Activated CD8-positive, alpha-beta T cell treated with anti-CD3 and anti-CD28 coated beads, Interleukin-2, amount 10 ng/mL, durations not matched to agents 7 days and 5 days (primary cell): ENCODE results near the gene MDK. TPM values are rescaled to one million over a fixed set of nuclear protein-coding genes. Genes with fewer than 3 reads are reported as not detected.

Experiments used
- microRNA-seq: library from miRNA; unstranded; fragments of <30 nt; microRNA quantifications from one replicate; pipeline ENCODE4 v1.2.0, GENCODE V29; 2022
- total RNA-seq, 2 experiments: library from RNA; stranded (reverse); gene quantifications; one replicate each; pipeline ENCODE4 v1.2.3, GENCODE V29; 2021

Gene MDK
- total RNA-seq, 2 experiments from 2014 or later = 6.9 to 7.4 TPM

Small RNAs within 50 kb of the gene (microRNA-seq; reads per million reads assigned to microRNA genes)
- 1.7 reads per million for gene MIR4688

Other genes with a start within 250 kb of the MDK start
- gene CREB3L1, start 104.0 kb upstream of the MDK start, total RNA-seq = not detected
- 100 to 1,000 TPM; 151 to 152 TPM for gene DGKZ, start 34.2 kb upstream of the MDK start, total RNA-seq
- under 1 TPM; 0.37 TPM for gene CHRM4, start 10.1 kb downstream of the MDK start, total RNA-seq
- gene AMBRA1, start 212.4 kb downstream of the MDK start, total RNA-seq = 10 to 100 TPM; 34.0 to 35.1 TPM
- 1 to 10 TPM; 5.0 to 6.7 TPM for gene HARBI1, start 235.6 kb downstream of the MDK start, total RNA-seq
- gene ATG13, start 235.9 kb downstream of the MDK start, total RNA-seq = 10 to 100 TPM; 57.8 to 58.4 TPM